GM21447 (cell line): ENCODE data around the gene MRC2.
A peak's percentile ranks its signal among the peaks of the same experiment; 100 is the strongest.

Source experiments
- ATAC-seq: cut with Tn5 transposase; IDR thresholded peaks from one replicate; pipeline ENCODE4 v1.9.1; 2021; ENCODE audit not compliant: unreplicated experiment

Gene MRC2

GRCh38 chr17:62631086-62631935 is 3.8 kb downstream of the MRC2 start:
- no peak for ATAC-seq

GRCh38 chr17:62631936-62632924 is 4.8 kb downstream of the MRC2 start:
- no peak for ATAC-seq

GRCh38 chr17:62637809-62638208 is 10.3 kb downstream of the MRC2 start:
- no peak for ATAC-seq

- no peak for ATAC-seq
These were observed 13.7 kb downstream of the MRC2 start for GRCh38 chr17:62641153-62641552.

GRCh38 chr17:62641951-62642350 is 14.5 kb downstream of the MRC2 start:
- no peak for ATAC-seq

GRCh38 chr17:62643496-62643895 is 16.0 kb downstream of the MRC2 start:
- ATAC-seq = no peak

- no peak for ATAC-seq
These were observed 17.2 kb downstream of the MRC2 start for GRCh38 chr17:62644487-62645173.

GRCh38 chr17:62648251-62648955 is 20.9 kb downstream of the MRC2 start:
- ATAC-seq = no peak

- no peak for ATAC-seq
These were observed 21.5 kb downstream of the MRC2 start for GRCh38 chr17:62648956-62649294.

GRCh38 chr17:62649570-62649969 is 22.1 kb downstream of the MRC2 start:
- no peak for ATAC-seq

- no peak for ATAC-seq
These were observed 23.1 kb downstream of the MRC2 start for GRCh38 chr17:62650587-62650986.

GRCh38 chr17:62652251-62653001 is 25.0 kb downstream of the MRC2 start:
- no peak for ATAC-seq

GRCh38 chr17:62653002-62653825 is 25.7 kb downstream of the MRC2 start:
- ATAC-seq = peak; percentile 92

- no peak for ATAC-seq
These were observed 26.6 kb downstream of the MRC2 start for GRCh38 chr17:62653826-62654761.

- no peak for ATAC-seq
These were observed 28.2 kb downstream of the MRC2 start for GRCh38 chr17:62655656-62656055.

GRCh38 chr17:62656446-62656845 is 29.0 kb downstream of the MRC2 start:
- no peak for ATAC-seq

- no peak for ATAC-seq
These were observed 29.7 kb downstream of the MRC2 start for GRCh38 chr17:62657145-62657665.

GRCh38 chr17:62657690-62658089 is 30.2 kb downstream of the MRC2 start:
- ATAC-seq = no peak
